Astrocyte (in vitro differentiated cells and primary cell): Measurements from ENCODE around the gene FBXL4.

Experiments
- CTCF ChIP-seq: IDR thresholded peaks from 2 replicates; pipeline ENCODE4 v1.5.1; 2011; ENCODE audit warnings: low read depth, mild to moderate bottlenecking, inconsistent platforms, low read length, moderate library complexity; ENCODE audit not compliant: insufficient read depth
- EZH2 ChIP-seq: IDR thresholded peaks from 2 replicates; pipeline ENCODE4 v1.6.1; 2012; ENCODE audit warnings: mild to moderate bottlenecking, low read length, inconsistent platforms; ENCODE audit not compliant: insufficient read depth

- TF ChIP-seq EZH2 (no peak), CTCF (no peak)
These were observed 72.4 kb downstream of the FBXL4 start for GRCh38 chr6:98875375-98875774.
